Right cardiac atrium (tissue), 5 donors: ENCODE results near the gene IWS1. TPM values are rescaled to one million over a fixed set of nuclear protein-coding genes. Genes with fewer than 3 reads are reported as not detected.
A peak's percentile ranks its signal among the peaks of the same experiment; 100 is the strongest.

Experiments
- ATAC-seq, 2 donors: fragments of 200-7000 bp; cut with Tn5 transposase; one replicate each; pipeline versions ENCODE4 v1.8.0 to v1.9.1; 2020; ENCODE audit warnings: moderate library complexity in 2 of 2, mild to moderate bottlenecking in 1 of 2
- DNase-seq, 3 donors: peaks; one replicate each; pipeline ENCODE4 v3.0.0-alpha.2; 2020
- H3K27ac ChIP-seq: one replicate; pipeline ENCODE4 v1.5.1; 2013; ENCODE audit warnings: mild to moderate bottlenecking, low read length, control low read depth, moderate library complexity
- H3K27me3 ChIP-seq: one replicate; pipeline ENCODE4 v1.6.1; 2013; ENCODE audit not compliant: control insufficient read depth, insufficient read depth
- H3K4me1 ChIP-seq: one replicate; pipeline ENCODE4 v1.6.1; 2013; ENCODE audit warnings: low read length; ENCODE audit not compliant: control insufficient read depth, insufficient read depth
- H3K4me3 ChIP-seq: one replicate; pipeline ENCODE4 v1.5.1; 2013; ENCODE audit warnings: low read length, control low read depth
- H3K9me3 ChIP-seq: one replicate; pipeline ENCODE4 v1.6.1; 2013; ENCODE audit warnings: low read length; ENCODE audit not compliant: control insufficient read depth
- WGBS: extraction: QIAGEN DNeasy Blood & Tissue Kit; methylation state at CpG from one replicate; pipeline ENCODE4 v1.1.7; 2013; 5-methylcytosine and 5-hydroxymethylcytosine counted together
- intact Hi-C, 4 donors: fragments of 100-400 bp; cut with DNase I; formaldehyde crosslinking; loops; one replicate each; pipeline versions ENCODE4 v1.11.0 to v1.14.0; 2022 to 2023
- polyA plus RNA-seq: library from polyadenylated mRNA; stranded (reverse); fragments of 200-250 nt; gene quantifications from one replicate; pipeline ENCODE4 v1.2.3, GENCODE V29; 2013
- total RNA-seq, 4 donors: library from RNA; stranded (reverse); fragmentation: NEBNext Ultra II Directional; extraction: Animal tissue kit (Norgen Biotek cat#: 25700); gene quantifications; one replicate each; pipeline ENCODE4 v1.2.1, GENCODE V29; 2021
- donor health status: healthy with polysubstance abuse.
- donor health status: DM: no; HTN: yes; CAD: no.
- donor health status: DM: no; HTN: no; CAD: no.
- donor health status: DM: no; HTN: yes; CAD: no; lungs with severe emphysema.
- donor health status: DM: yes; HTN: yes; CAD: no.

IWS1 gene
- total and polyA plus RNA-seq, 5 donors: 51.5 to 64.4 (median 54.9) TPM

DNA sequence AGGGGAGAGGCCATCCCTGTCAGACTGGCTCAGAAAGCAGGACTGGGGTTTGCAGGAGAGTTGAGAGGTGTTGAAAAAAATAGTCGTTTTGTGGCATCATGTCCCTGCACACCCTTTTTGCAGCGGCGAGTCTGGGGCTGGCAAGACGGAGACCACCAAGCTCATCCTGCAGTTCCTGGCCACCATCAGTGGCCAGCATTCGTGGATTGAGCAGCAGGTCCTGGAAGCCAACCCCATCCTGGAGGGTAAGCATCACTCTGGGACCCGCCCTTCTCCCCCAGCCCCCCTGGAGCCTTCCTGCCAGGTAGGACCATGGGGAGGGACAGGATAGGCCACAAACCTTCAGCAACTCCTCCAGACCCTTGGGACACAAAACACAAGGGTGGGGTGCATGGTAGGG lies 43.4 kb upstream of the IWS1 start:
- DNase-seq: peak in 1 of 3 donors; percentile 33
- 65% methylated on average over 6 of the region's 6 CpGs for WGBS
- Histone ChIP-seq H3K9me3 (no peaks in the 10 kb centered on the region), H3K4me1 (peaks cover 6% of the 10 kb centered on the region), H3K27me3 (no peaks in the 10 kb centered on the region), H3K4me3 (no peak overlapping the region), H3K27ac (no peak overlapping the region)
- no peak for ATAC-seq
- intact Hi-C loops: no loop called here

GRCh38 chr2:127568128-127568527 lies 41.8 kb upstream of the IWS1 start:
- Histone ChIP-seq H3K4me3 (no peak overlapping the region), H3K27ac (no peak overlapping the region), H3K4me1 (peaks cover 6% of the 10 kb centered on the region), H3K27me3 (no peaks in the 10 kb centered on the region), H3K9me3 (no peaks in the 10 kb centered on the region)
- ATAC-seq (no peak), DNase-seq (no peak)
- intact Hi-C loops: no loop called here
- 87% methylated on average over 6 of the region's 6 CpGs for whole genome bisulfite sequencing

- DNase-seq (peak in 1 of 3 donors; percentile 47), ATAC-seq (no peak)
- H3K9me3 ChIP-seq: no peaks in the 10 kb centered on the region
- intact Hi-C loops: no loop called here
- H3K4me1 ChIP-seq: peaks cover 6% of the 10 kb centered on the region
- 87% methylated on average over 5 of the region's 5 CpGs for WGBS
- no peaks in the 10 kb centered on the region for H3K27me3 ChIP-seq
- no peak overlapping the region for H3K27ac ChIP-seq
- H3K4me3 ChIP-seq: no peak overlapping the region
These were observed 41.1 kb upstream of the IWS1 start for GRCh38 chr2:127567351-127567854.

- H3K4me1 ChIP-seq: peaks cover 6% of the 10 kb centered on the region
- H3K27ac ChIP-seq: no peak overlapping the region
- ATAC-seq: no peak
- peak in 1 of 3 donors; percentile 54 for DNase-seq
- 83% methylated on average over 10 of the region's 10 CpGs for WGBS
- no peak overlapping the region for H3K4me3 ChIP-seq
- H3K9me3 ChIP-seq: no peaks in the 10 kb centered on the region
- intact Hi-C loops: no loop called here
- no peaks in the 10 kb centered on the region for H3K27me3 ChIP-seq
These were observed 40.3 kb upstream of the IWS1 start for GRCh38 chr2:127566576-127566975.

DNA sequence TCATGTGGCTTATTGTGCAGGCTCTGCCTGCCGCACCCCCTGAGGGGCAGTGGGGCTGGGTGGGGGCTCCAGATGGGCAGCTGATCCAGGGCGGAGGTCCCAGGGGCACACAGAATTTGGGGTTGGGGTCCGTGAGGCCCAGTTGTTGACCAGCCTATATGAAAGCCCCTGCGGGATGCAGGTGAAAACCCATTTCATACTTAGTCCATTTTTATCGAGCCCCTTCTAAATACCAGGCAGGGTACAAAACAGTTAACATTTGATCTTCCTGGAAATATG lies 39.8 kb upstream of the IWS1 start:
- Histone ChIP-seq H3K4me1 (peaks cover 6% of the 10 kb centered on the region), H3K27me3 (no peaks in the 10 kb centered on the region), H3K4me3 (no peak overlapping the region), H3K27ac (no peak overlapping the region), H3K9me3 (no peaks in the 10 kb centered on the region)
- ATAC-seq: no peak
- DNase-seq: peak in 1 of 3 donors; percentile 9
- 98% methylated on average over 5 of the region's 5 CpGs for WGBS
- intact Hi-C loops: no loop called here

DNA sequence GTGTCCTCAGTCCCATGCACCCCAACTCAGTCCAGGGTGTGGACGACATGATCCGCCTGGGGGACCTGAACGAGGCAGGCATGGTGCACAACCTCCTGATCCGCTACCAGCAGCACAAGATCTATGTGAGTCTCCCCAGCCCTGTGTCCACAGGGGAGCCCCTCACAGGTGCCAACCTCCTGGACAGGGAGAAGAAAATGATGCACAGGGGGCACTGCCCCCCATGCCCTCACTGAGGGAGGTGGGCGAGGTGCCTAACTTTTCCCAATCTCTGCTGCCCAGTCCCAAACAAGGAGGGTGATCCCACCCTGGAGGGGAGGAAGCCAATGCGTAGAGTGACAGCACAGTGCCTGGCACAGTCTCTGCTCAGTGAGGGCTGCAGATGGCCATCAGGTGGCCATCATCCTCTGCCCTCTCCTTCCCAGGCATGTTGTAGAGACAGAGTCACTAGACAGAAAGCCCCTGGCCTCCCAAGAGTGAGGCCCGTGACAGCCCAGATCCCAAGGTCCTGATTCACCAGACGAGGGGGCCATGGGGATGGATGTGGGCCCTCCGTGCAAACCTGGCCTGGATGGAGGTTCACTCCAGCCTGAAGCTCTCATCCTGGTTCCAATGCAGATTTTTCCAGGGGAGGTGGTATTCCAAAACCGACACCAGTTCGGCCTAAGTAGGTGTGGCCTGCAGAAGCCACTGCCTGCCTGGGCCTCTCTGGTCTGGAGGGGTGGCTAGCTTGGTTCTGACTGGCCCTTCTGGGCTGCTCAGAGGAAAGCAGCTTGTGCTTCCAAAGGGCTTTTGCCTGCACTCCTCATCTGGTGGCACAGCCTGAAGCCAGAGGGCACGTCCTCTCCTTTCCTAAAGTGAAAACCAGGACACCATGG lies 39.2 kb upstream of the IWS1 start:
- 95% methylated on average over 12 of the region's 12 CpGs for WGBS
- DNase-seq (peak in 1 of 3 donors; percentile 16), ATAC-seq (no peak)
- H3K27me3 ChIP-seq: no peaks in the 10 kb centered on the region
- intact Hi-C loops: no loop called here
- H3K4me1 ChIP-seq: peaks cover 6% of the 10 kb centered on the region
- no peak overlapping the region for H3K27ac ChIP-seq
- no peak overlapping the region for H3K4me3 ChIP-seq
- H3K9me3 ChIP-seq: no peaks in the 10 kb centered on the region

DNA sequence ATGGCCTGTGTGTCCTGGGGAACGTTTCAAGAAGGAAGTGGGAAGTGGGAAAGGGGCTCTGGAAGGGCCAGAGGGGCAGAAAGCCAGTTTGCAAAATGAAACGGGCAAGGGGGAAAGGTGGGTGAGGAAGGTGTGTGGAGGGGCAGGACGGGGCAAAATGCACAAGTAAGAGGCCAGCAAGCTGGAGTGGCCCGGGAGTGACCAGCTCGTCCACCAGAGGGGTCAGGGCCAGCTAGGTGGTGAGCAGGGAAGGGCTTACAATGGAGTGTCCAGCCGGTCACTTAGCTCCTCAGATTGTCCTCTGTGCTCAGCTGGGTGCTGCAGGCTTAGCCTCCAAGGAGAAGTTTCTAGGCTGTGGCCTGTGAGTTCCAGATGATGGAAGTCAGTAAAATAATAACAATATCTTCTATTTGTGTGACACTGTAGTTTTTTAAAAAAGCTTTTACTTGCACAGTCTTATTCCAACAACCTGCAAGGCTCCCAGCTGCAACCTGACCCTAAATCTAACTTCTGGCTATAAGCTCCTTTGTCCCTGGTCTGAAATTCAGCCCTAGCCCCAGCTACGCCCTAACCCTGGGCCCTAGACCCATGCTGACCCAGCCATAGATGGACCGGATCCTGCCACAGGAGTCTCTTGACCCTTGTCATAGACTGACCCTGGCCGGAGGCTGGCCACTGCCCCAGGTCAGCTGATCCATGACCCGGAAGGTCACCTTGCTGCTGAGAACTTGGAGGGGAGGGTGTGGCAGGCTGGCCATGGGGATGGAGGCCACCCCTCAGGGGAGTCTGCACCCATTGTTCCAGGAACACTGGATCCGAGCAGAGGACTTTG lies 38.4 kb upstream of the IWS1 start:
- intact Hi-C loops: no loop called here
- WGBS: 87% methylated on average over 11 of the region's 11 CpGs
- H3K27ac ChIP-seq: no peak overlapping the region
- peaks cover 4% of the 10 kb centered on the region for H3K4me1 ChIP-seq
- no peak for ATAC-seq
- DNase-seq: peak in 1 of 3 donors; percentile 6
- no peak overlapping the region for H3K4me3 ChIP-seq
- no peaks in the 10 kb centered on the region for H3K27me3 ChIP-seq
- no peaks in the 10 kb centered on the region for H3K9me3 ChIP-seq

GRCh38 chr2:127563458-127564428 lies 37.5 kb upstream of the IWS1 start:
- DNase-seq (peak in 1 of 3 donors; percentile 41), ATAC-seq (no peak)
- Histone ChIP-seq H3K9me3 (no peaks in the 10 kb centered on the region), H3K4me1 (no peaks in the 10 kb centered on the region), H3K27me3 (no peaks in the 10 kb centered on the region), H3K4me3 (no peak overlapping the region), H3K27ac (no peak overlapping the region)
- WGBS: 80% methylated on average over 14 of the region's 14 CpGs
- intact Hi-C loops: no loop called here

DNA sequence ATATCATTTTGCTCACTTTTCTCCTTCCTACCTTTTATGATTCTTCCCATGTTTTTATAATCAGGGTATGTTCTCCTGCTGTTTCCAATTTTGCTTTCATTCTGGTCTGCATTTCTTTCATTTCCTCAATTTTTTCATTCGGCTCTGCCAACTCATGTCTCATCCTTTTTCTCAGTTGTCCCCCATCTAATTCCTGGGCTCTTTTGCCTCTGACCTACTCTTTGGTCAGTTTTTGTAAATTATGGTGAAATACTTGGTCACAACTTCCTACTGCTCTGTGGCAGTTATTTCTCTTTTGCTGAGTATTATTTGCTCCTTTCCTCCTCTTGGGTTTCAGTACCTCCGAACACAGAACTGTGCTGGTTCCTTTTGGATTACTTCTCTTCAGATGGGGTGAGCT lies 36.6 kb upstream of the IWS1 start:
- no peak overlapping the region for H3K4me3 ChIP-seq
- no peak for DNase-seq
- no peaks in the 10 kb centered on the region for H3K27me3 ChIP-seq
- no peak for ATAC-seq
- H3K9me3 ChIP-seq: no peaks in the 10 kb centered on the region
- no peaks in the 10 kb centered on the region for H3K4me1 ChIP-seq
- H3K27ac ChIP-seq: no peak overlapping the region
- intact Hi-C loops: no loop called here
- WGBS: 82% methylated on average over 2 of the region's 2 CpGs

DNA sequence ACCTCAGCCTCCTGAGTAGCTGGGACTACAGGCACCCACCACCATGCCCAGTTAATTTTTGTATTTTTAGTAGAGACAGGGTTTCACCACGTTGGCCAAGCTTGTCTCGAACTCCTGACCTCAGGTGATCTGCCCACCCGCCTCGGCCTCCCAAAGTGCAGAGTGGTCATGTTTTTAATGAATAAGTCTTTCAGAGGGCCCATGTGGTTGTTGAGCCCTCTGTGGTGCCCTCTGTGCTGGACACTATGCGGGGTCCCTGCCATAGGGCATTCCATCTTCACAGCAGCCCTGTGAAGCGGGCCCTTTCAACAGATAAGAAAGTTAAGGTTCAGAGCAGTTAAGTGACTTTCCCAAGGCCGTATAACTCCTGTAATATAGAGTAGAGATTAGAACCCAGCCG lies 35.1 kb upstream of the IWS1 start:
- intact Hi-C loops: no loop called here
- Histone ChIP-seq H3K4me1 (no peaks in the 10 kb centered on the region), H3K27ac (no peak overlapping the region), H3K27me3 (no peaks in the 10 kb centered on the region), H3K9me3 (no peaks in the 10 kb centered on the region), H3K4me3 (no peak overlapping the region)
- DNase-seq (no peak), ATAC-seq (no peak)
- WGBS: 92% methylated on average over 8 of the region's 8 CpGs
